ENCODE data around the gene MLF2. TPM values are rescaled to one million over a fixed set of nuclear protein-coding genes. Genes with fewer than 3 reads are reported as not detected.

MLF2 gene
- total and polyA plus RNA-seq, 2 of the 13 experiments (the other 11 are each of a cell fraction or from before 2014, with no cell fraction given) = 88.1 to 167 TPM

DNA sequence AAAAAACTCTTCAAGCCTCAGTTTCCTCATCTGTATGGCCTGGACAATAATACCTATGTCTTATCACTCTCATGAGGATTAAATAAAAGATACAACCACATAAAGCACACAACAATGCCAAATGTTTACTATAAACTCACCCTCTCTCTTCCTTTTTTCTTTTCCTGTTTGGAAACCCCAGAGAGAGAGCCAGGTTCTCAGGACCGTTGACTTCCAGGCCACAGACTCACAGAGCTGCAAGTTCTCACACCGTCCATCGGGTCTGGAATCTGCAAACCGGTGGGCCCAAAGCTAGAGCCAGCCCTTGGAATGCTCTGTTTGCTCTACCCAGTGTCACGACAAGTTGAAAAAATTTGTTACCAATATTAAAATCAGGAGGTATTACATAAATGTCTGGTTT, 31.8 kb upstream of the MLF2 start:
- intact Hi-C loops (cut with micrococcal nuclease; ENCODE audit: unreplicated experiment) = no loop called here
- no peak for ATAC-seq
- FAIRE-seq = no peak
- peaks cover 45% of the 10 kb centered on the region for H3K4me1 ChIP-seq (ENCODE audit: insufficient read depth, low read length)
- no peak overlapping the region for H3K4me2 ChIP-seq (ENCODE audit: low read depth, low read length)
- H3K9me3 ChIP-seq (ENCODE audit: low read length) = no peaks in the 10 kb centered on the region
- no peaks in the 10 kb centered on the region for H4K20me1 ChIP-seq (ENCODE audit: insufficient read depth, low read length)
- no peaks in the 10 kb centered on the region for H3K36me3 ChIP-seq (replicated peaks in 1 of 2; ENCODE audit: control insufficient read depth in 1 of 2, insufficient read depth in 2 of 2, low read length in 2 of 2)
- no peak overlapping the region for H3K27ac ChIP-seq (ENCODE audit: extremely low read length, insufficient read depth, low read length)
- no peak overlapping the region for H3K4me3 ChIP-seq (replicated peaks in 1 of 3; ENCODE audit: insufficient read depth in 1 of 3, low read depth in 2 of 3, low read length in 3 of 3)
- no TSS peak for BruUV-seq (replicated peaks)
- peaks cover 2 to 16% of the 10 kb centered on the region in 2 experiments; a peak in 3 of 5 replicates for H3K27me3 ChIP-seq (ENCODE audit: control insufficient read depth in 1 of 2, insufficient read depth in 2 of 2, low read length in 2 of 2)
- H3K79me2 ChIP-seq (ENCODE audit: insufficient read depth, low read length) = no peaks in the 10 kb centered on the region
- no peak overlapping the region for H2AFZ ChIP-seq (ENCODE audit: low read length)
- 49% methylated on average over 5 of the region's 5 CpGs for WGBS (ENCODE audit: low lambda C conversion rate)
- no peak for TF ChIP-seq DDIT3 (CRISPR knock-in tag; IDR thresholded peaks at IDR 0.05)
- TF ChIP-seq ZBTB38 (CRISPR knock-in tag; IDR thresholded peaks at IDR 0.05) = no peak
- TF ChIP-seq RBFOX2 (IDR thresholded peaks at IDR 0.05; ENCODE audit: low read depth, low read length) = no peak
- TF ChIP-seq EEA1 (CRISPR knock-in tag; IDR thresholded peaks at IDR 0.05; ENCODE audit: borderline replicate concordance) = no peak
- TF ChIP-seq MEIS2 (CRISPR knock-in tag; IDR thresholded peaks at IDR 0.05) = no peak
- TF ChIP-seq SRSF1 (optimal IDR thresholded peaks at IDR 0.05; ENCODE audit: low read depth, low read length) = no peak
- TF ChIP-seq, protein P1, sequence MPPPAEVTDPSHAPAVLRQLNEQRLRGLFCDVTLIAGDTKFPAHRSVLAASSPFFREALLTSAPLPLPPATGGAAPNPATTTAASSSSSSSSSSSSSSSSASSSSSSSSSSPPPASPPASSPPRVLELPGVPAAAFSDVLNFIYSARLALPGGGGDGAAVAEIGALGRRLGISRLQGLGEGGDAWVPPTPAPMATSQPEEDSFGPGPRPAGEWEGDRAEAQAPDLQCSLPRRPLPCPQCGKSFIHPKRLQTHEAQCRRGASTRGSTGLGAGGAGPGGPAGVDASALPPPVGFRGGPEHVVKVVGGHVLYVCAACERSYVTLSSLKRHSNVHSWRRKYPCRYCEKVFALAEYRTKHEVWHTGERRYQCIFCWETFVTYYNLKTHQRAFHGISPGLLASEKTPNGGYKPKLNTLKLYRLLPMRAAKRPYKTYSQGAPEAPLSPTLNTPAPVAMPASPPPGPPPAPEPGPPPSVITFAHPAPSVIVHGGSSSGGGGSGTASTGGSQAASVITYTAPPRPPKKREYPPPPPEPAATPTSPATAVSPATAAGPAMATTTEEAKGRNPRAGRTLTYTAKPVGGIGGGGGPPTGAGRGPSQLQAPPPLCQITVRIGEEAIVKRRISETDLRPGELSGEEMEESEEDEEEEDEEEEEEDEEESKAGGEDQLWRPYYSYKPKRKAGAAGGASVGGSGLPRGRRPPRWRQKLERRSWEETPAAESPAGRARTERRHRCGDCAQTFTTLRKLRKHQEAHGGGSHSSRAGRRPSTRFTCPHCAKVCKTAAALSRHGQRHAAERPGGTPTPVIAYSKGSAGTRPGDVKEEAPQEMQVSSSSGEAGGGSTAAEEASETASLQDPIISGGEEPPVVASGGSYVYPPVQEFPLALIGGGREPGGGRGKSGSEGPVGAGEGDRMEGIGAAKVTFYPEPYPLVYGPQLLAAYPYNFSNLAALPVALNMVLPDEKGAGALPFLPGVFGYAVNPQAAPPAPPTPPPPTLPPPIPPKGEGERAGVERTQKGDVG (CRISPR knock-in tag; IDR thresholded peaks at IDR 0.05; ENCODE audit: borderline replicate concordance) = no peak
- no peak for TF ChIP-seq ZNF441 (CRISPR knock-in tag; IDR thresholded peaks at IDR 0.05; ENCODE audit: borderline replicate concordance)
- TF ChIP-seq ZFP82 (CRISPR knock-in tag; IDR thresholded peaks at IDR 0.05; ENCODE audit: borderline replicate concordance) = no peak
- TF ChIP-seq, protein P2, sequence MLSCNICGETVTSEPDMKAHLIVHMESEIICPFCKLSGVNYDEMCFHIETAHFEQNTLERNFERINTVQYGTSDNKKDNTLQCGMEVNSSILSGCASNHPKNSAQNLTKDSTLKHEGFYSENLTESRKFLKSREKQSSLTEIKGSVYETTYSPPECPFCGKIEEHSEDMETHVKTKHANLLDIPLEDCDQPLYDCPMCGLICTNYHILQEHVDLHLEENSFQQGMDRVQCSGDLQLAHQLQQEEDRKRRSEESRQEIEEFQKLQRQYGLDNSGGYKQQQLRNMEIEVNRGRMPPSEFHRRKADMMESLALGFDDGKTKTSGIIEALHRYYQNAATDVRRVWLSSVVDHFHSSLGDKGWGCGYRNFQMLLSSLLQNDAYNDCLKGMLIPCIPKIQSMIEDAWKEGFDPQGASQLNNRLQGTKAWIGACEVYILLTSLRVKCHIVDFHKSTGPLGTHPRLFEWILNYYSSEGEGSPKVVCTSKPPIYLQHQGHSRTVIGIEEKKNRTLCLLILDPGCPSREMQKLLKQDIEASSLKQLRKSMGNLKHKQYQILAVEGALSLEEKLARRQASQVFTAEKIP (CRISPR knock-in tag; IDR thresholded peaks at IDR 0.05; ENCODE audit: borderline replicate concordance) = no peak
- no peak for TF ChIP-seq CEBPG (CRISPR knock-in tag; IDR thresholded peaks at IDR 0.05)
- no peak for TF ChIP-seq RFX1 (IDR thresholded peaks at IDR 0.05)
- no peak for TF ChIP-seq SMARCE1 (IDR thresholded peaks at IDR 0.05; ENCODE audit: borderline replicate concordance)
- TF ChIP-seq ZNF136 (CRISPR knock-in tag; IDR thresholded peaks at IDR 0.05; ENCODE audit: low read depth) = no peak
- in situ Hi-C loops (cut with HindIII; ENCODE audit: extremely low pct_ligation_motif_present, low pct_unique_long_range_greater_than_20kb) = loop anchor here (5.0 kb wide), 1 partner anchor 37 kb away; no protein-coding TSS in a partner anchor
- POLR2A ChIA-PET = interaction anchor here (1.1 to 1.6 kb wide), 2 partner anchors 17 to 32 kb away, joined by 3 to 4 read pairs; partner anchors contain the start of gene MLF2
- DNase-seq (ENCODE audit: low spot score) = no peak
- H3K9ac ChIP-seq (ENCODE audit: insufficient read depth, low read depth, low read length) = no peak overlapping the region
- CTCF ChIA-PET (ENCODE audit: low intra/inter-chr PET ratio, low total read pairs) = no interaction called here
